GM21737 (cell line): Measurements from ENCODE around the gene HOXC4.
"Not testable (repeated sequence)": the region's sequence is repeated elsewhere in the genome, so short reads cannot be mapped to it uniquely, and the experiment has no call there.

ENCODE experiments used
- ATAC-seq: cut with Tn5 transposase; IDR thresholded peaks from one replicate; pipeline ENCODE4 v1.9.1; 2021; ENCODE audit warnings: mild to moderate bottlenecking, moderate library complexity; ENCODE audit not compliant: unreplicated experiment

Gene HOXC4

GRCh38 chr12:54053003-54053750 lies 458 bp upstream of the HOXC4 start:
- no peak for ATAC-seq

DNA sequence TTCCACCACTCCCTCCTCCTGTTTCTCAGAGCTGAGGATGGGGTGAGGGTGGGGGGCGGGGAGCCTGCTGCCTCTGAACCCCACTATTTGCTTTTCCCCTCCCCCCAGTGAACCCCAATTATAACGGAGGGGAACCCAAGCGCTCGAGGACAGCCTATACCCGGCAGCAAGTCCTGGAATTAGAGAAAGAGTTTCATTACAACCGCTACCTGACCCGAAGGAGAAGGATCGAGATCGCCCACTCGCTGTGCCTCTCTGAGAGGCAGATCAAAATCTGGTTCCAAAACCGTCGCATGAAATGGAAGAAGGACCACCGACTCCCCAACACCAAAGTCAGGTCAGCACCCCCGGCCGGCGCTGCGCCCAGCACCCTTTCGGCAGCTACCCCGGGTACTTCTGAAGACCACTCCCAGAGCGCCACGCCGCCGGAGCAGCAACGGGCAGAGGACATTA lies 1.1 kb downstream of the HOXC4 start:
- ATAC-seq, result no peak

DNA sequence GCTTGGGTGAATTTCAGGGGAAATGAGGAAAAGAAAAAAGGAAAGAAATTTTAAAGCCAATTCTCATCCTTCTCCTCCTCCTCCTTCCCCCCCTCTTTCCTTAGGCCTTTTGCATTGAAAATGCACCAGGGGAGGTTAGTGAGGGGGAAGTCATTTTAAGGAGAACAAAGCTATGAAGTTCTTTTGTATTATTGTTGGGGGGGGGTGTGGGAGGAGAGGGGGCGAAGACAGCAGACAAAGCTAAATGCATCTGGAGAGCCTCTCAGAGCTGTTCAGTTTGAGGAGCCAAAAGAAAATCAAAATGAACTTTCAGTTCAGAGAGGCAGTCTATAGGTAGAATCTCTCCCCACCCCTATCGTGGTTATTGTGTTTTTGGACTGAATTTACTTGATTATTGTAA lies 1.9 kb downstream of the HOXC4 start:
- ATAC-seq, result no peak

- no peak for ATAC-seq
Observed at GRCh38 chr12:54056110-54056509, 2.5 kb downstream of the HOXC4 start.

- ATAC-seq, result no peak
Observed at GRCh38 chr12:54058128-54058768, 4.6 kb downstream of the HOXC4 start.

GRCh38 chr12:54059668-54060067 lies 6.0 kb downstream of the HOXC4 start:
- ATAC-seq, result no peak

DNA sequence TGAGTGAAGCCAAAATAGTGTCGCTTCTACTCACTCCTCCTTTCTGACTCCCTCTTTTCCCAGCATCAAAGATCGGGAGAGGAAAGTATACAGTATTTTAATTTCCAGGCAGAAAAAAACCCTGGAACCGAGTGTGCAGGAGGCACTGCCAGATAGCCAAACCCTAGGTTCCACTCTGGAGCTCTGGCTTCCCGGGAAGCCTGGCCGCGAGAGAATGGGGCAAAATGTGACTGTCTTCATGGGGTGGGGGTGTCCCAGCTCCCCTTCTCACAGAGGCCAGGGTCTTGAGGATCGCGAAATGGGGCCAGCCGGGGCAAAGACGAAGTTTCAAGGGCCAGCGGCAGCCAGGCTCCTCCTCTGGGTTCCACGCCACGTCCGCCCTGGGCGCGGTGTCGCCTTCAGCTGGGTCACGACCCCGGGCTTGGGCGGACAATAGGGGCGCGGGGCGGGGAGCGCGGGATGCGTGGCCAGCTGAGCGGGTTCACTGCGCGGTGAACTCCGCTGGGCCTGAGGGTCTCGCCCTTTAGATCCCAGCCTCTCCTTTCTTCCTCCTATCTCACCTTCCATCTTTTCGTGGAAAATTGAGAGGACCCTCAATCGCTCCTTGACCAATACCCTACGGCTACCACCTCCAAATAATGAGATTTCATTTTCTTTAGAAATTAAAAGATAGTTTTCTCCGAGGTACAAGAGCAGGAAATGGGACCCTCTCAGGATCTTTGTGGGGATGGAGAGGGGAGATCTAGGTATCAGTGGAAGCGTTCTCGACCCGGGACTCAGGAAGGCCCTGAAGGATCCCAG lies 6.7 kb downstream of the HOXC4 start:
- no peak for ATAC-seq

DNA sequence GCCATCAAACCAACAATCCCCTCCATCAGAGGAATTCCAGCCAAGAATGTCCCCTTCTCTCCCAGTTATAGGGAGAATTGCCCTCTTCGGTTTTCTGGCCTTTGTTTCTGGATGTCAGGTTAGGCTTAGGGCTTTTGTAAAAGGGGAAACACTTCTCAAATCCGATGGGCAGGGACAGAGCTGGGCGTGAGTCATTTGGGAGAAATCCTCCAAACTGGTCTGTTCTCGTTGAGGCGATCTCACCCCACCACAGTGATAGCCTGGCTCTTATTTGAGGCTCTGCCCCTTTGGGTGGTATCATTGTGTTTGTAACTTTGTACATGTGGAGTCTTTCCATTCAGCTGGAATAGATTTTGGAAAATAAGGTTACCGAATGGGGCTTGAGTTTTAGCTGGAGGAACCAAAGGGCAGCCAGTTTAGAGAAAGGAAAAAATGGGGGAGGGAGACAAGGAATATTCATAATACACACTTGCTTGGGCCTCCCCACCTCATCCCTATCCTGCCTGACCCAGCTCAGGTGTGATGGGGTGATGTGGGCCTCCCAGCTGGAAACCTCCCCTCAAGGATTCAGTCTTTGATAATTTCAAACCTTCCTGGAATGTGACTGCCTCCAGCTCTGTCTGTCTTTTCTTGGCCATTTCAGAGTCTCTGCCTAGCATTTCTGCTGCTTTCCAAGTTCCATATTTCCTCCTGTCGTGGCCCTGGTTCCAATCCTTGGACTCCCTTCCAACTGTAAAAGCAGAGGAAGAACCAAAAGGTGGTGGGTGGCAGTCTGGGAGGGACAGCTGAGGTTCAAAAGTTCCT lies 7.5 kb downstream of the HOXC4 start:
- ATAC-seq, result no peak

- no peak for ATAC-seq
Observed at GRCh38 chr12:54065677-54066076, 12.0 kb downstream of the HOXC4 start.

- no peak for ATAC-seq
Observed at GRCh38 chr12:54066408-54066807, 12.8 kb downstream of the HOXC4 start.

- no peak for ATAC-seq
Observed at GRCh38 chr12:54068418-54069070, 14.9 kb downstream of the HOXC4 start.

GRCh38 chr12:54071942-54072341 lies 18.3 kb downstream of the HOXC4 start:
- ATAC-seq, result no peak

- no peak for ATAC-seq
Observed at GRCh38 chr12:54074308-54074707, 20.7 kb downstream of the HOXC4 start.

- ATAC-seq, result no peak
Observed at GRCh38 chr12:54075409-54075808, 21.8 kb downstream of the HOXC4 start.

DNA sequence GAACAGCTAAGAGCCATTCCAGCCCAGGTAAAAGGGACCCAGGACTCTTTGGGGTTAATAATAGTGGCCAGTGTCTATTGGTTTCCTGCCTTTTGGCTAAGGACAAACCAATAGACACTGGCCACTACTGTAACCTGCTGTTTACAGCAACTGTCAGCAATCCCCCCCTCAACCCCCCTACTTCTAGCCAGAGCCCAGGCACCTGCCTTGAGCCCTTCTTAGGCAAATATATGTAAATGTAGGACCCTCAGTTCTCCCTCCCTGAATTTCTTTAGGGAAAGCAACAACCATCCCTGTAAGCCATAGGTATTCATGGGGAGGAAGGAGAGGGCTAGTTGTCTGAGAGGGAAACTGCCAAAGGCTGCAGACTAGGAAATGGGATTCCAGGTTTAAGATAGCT lies 22.3 kb downstream of the HOXC4 start:
- ATAC-seq, result no peak

DNA sequence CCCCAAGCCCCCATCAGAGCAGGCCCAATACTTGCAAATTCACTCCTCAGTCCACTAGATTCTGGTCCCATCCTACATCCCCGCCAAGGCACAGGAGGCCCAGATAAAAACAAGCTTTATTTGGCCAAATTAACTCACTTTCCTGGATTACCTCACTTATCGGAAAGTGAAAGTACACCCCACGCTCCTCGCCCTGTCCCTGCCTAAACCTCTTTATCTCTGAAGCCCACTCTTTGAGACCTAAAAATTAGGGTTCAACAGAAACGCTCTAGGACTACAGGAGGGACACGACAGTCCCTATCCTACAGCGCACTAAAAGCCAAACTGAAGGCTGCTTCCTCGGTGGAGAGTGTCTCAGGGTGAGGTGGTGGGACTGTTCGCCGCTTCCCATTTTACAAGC lies 24.2 kb downstream of the HOXC4 start:
- not testable (repeated sequence) for ATAC-seq

DNA sequence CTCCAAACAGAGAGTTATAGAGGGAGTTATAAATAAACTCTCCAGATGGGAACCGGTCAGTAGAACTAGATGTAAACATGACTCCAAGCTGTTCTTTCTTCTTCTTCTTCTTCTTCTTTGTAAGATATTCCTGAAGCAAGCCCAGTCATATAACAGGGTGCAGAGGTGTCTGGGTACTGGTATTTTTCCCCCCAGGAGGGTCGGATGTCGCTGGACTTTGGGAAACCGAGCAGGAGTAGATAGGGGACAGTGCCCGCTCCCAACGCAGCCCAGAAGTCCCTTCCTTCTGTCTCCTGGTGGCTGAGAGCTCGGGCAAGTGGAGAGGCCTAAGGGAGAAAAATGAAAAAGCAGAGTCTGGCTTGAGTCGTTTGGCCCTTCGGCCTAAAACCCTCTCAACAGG lies 25.5 kb downstream of the HOXC4 start:
- not testable (repeated sequence) for ATAC-seq

DNA sequence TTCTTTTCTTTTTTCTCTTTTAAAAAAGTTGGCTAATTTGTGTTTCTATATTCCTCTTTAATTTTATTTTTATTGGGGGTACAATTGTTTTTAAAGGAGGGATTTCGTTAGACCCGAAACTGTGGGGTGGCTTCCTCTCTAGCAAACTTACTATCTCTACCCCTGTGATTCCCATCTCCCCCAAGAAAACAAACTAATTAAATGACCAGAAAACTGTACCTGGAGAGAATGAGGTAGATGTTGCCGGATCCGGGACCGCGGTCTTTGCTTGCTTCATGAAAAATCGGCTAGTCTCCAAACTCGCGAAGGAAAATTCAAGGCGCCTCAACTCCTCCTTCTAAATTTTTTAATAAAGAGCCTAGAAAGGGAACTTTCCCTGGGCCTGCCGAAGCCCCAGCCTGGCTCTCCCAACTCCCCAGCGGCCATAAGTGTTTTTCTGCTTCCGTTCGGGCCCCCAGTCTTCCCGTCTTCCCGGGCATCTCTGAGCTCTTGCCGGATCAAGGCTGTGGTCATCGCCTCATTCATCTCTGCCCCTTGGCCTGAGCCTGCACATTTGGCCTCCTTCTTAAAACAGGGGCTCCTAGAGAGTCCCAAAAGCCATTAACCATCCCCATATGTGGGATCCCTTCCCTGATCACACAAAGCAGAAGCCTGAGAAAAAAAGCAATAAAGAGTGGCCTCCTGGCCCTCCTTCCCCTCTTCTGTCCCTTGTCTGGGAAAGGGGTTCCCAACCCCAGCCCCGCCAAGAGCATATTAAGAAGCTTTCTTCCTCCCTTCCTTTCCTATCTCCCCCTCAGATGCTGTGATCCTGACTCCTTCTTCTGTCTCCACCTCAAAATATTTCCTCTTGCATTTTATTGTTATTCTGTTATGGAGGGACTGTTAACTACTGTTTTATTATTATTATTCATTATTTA lies 26.6 kb downstream of the HOXC4 start:
- ATAC-seq, result not testable (repeated sequence)

DNA sequence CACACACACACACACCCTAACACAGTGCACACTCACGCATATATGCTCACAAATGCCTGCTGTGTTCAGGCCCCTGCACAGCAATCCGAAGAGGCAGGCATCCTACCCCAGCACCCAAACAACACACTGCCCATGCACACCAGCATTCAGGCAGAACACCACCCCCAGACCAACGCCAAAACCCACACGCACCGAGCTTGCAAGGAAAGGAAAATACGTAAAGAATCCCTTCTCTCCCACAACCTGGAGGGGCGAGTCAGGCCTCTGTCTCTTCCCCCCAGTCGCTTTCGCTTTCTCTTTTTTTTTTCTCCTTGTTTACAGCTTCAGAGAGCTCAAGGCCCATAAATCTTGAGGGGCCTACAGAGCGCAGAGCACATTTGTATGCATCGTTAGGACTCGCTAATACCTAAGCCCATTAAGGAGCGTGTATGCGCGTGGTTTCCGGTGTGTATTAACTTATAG lies 27.4 kb downstream of the HOXC4 start:
- not testable (repeated sequence) for ATAC-seq
